OCI-LY3 (cell line): ENCODE measurements around the gene VPS13A.

Source experiments
- EZH2phosphoT487 ChIP-seq: fragments of 200-600 bp; shearing (Covaris generic); IDR thresholded peaks from 2 replicates; pipeline ENCODE4 v1.6.1; 2018; ENCODE audit warnings: antibody characterized with exemption, mixed run types, low read depth
- TF ChIP-seq, protein P1 (sequence below): fragments of 200-600, 300-600 bp; sonication (generic); IDR thresholded peaks from 2 replicates; pipeline ENCODE4 v1.5.1; 2014; ENCODE audit warnings: antibody characterized with exemption, low read length, low read depth

DNA sequence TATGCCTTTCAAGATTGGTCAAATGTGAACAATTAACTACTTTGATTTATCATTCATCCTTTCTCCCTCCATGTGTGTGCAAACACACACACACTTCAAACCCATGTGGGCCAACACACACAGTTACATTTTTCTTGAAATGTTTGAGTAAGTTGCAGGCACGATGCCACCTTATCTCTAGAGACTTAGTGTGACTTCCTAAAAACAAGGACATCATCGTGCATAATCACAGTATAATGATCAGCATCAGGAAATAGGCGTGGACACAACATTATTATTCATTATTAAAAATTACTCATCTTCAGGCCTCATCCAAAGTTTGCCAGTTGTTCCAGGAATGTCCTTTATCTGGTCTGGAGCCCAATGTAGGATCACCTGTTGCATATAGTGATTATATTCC is 261.3 kb downstream of the VPS13A start:
- TF ChIP-seq, protein P1, sequence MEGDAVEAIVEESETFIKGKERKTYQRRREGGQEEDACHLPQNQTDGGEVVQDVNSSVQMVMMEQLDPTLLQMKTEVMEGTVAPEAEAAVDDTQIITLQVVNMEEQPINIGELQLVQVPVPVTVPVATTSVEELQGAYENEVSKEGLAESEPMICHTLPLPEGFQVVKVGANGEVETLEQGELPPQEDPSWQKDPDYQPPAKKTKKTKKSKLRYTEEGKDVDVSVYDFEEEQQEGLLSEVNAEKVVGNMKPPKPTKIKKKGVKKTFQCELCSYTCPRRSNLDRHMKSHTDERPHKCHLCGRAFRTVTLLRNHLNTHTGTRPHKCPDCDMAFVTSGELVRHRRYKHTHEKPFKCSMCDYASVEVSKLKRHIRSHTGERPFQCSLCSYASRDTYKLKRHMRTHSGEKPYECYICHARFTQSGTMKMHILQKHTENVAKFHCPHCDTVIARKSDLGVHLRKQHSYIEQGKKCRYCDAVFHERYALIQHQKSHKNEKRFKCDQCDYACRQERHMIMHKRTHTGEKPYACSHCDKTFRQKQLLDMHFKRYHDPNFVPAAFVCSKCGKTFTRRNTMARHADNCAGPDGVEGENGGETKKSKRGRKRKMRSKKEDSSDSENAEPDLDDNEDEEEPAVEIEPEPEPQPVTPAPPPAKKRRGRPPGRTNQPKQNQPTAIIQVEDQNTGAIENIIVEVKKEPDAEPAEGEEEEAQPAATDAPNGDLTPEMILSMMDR = no peak
- TF ChIP-seq EZH2phosphoT487 = no peak
